ENCODE results near the gene LRIT1.

The LRIT1 gene

GRCh38 chr10:84254552-84255478 lies 13.5 kb upstream of the LRIT1 start:
- no peak for DNase-seq

- DNase-seq: no peak
These were observed 7.4 kb upstream of the LRIT1 start for GRCh38 chr10:84248794-84249193.

GRCh38 chr10:84247496-84247895 lies 6.2 kb upstream of the LRIT1 start:
- no peak for DNase-seq

- no peak for DNase-seq
These were observed 3.4 kb upstream of the LRIT1 start, which contains the start of gene RGR for GRCh38 chr10:84244651-84245270. Gene RGR, plus strand, starts transcription at chr10:84245053. Its CDS starts 38 bp downstream, at chr10:84245091.

- no peak for DNase-seq
These were observed 2.4 kb upstream of the LRIT1 start for GRCh38 chr10:84243759-84244158.

GRCh38 chr10:84238909-84239308 lies 2.4 kb downstream of the LRIT1 start:
- no peak for DNase-seq

- DNase-seq: no peak
These were observed 3.9 kb downstream of the LRIT1 start for GRCh38 chr10:84237199-84238051.

- no peak for DNase-seq
These were observed 4.5 kb downstream of the LRIT1 start for GRCh38 chr10:84236807-84237198.

- DNase-seq: no peak
These were observed 6.2 kb downstream of the LRIT1 start for GRCh38 chr10:84235096-84235495.

- no peak for DNase-seq
These were observed 6.9 kb downstream of the LRIT1 start for GRCh38 chr10:84234479-84234878.

- no peak for DNase-seq
These were observed 7.4 kb downstream of the LRIT1 start for GRCh38 chr10:84233940-84234339.

GRCh38 chr10:84232376-84232775 lies 9.0 kb downstream of the LRIT1 start:
- DNase-seq: no peak

- no peak for DNase-seq
These were observed 11.0 kb downstream of the LRIT1 start for GRCh38 chr10:84230359-84230758.

GRCh38 chr10:84227810-84228209 lies 13.5 kb downstream of the LRIT1 start:
- no peak for DNase-seq

- DNase-seq: no peak
These were observed 14.7 kb downstream of the LRIT1 start for GRCh38 chr10:84226616-84227015.

- no peak for DNase-seq
These were observed 15.7 kb downstream of the LRIT1 start, which contains the start of gene LRIT2 for GRCh38 chr10:84225427-84226173. Gene LRIT2, minus strand, starts transcription at chr10:84225544. Its CDS starts 24 bp downstream, at chr10:84225520.

- DNase-seq: no peak
These were observed 16.8 kb downstream of the LRIT1 start for GRCh38 chr10:84224411-84225028.

- DNase-seq: no peak
These were observed 19.4 kb downstream of the LRIT1 start for GRCh38 chr10:84221916-84222315.

GRCh38 chr10:84217746-84218145 lies 23.6 kb downstream of the LRIT1 start:
- DNase-seq: no peak

- DNase-seq: no peak
These were observed 24.5 kb downstream of the LRIT1 start for GRCh38 chr10:84216834-84217233.

- no peak for DNase-seq
These were observed 26.6 kb downstream of the LRIT1 start for GRCh38 chr10:84214612-84215235.
